Pancreas (tissue), 10 donors: ENCODE data around the gene CUZD1. TPM values are rescaled to one million over a fixed set of nuclear protein-coding genes. Genes with fewer than 3 reads are reported as not detected.
A peak's percentile ranks its signal among the peaks of the same experiment; 100 is the strongest.

ENCODE experiments used
- ATAC-seq, 4 donors: fragments of 200-7000 bp; cut with Tn5 transposase; one replicate each; pipeline versions ENCODE4 v1.8.0 to v1.9.1; 2020; ENCODE audit warnings: mild to moderate bottlenecking in 4 of 4, moderate library complexity in 4 of 4
- DNase-seq, 6 donors: peaks; one replicate each; pipeline ENCODE4 v3.0.0-alpha.2; 2020
- FAIRE-seq: peaks from 2 replicates; lab custom pipeline; 2012; peaks lifted over from hg19 to GRCh38; lab: Jason Lieb, UNC
- H3K27ac ChIP-seq, 4 donors: fragments of 200-600 bp; sonication (generic); 1 replicate in 3 of 4; 2 replicates in 1 of 4; pipeline versions ENCODE4 v1.5.0 to v1.8.0; 2020
- H3K27me3 ChIP-seq, 4 donors: fragments of 200-600 bp; one replicate each; pipeline ENCODE4 v1.8.0; 2021
- H3K36me3 ChIP-seq, 3 donors: fragments of 200-600 bp; sonication (generic) in 1 of 3; one replicate each; pipeline versions ENCODE4 v1.5.0 to v1.8.0; 2020 to 2021
- H3K4me1 ChIP-seq, 3 donors: fragments of 200-600 bp; one replicate each; pipeline ENCODE4 v1.8.0; 2021
- H3K4me3 ChIP-seq, 4 donors: fragments of 200-600 bp; sonication (generic) in 2 of 4; one replicate each; pipeline versions ENCODE4 v1.5.0 to v1.8.0; 2020 to 2021
- H3K9me3 ChIP-seq, 4 donors: fragments of 200-600 bp; one replicate each; pipeline ENCODE4 v1.8.0; 2021
- CTCF ChIP-seq, 4 donors: fragments of 200-600 bp; sonication (generic) in 3 of 4; IDR thresholded peaks; one replicate each; pipeline versions ENCODE4 v1.5.0 to v1.8.0; 2021; ENCODE audit warnings: antibody characterized with exemption in 4 of 4
- WGBS, 2 donors: extraction: QIAGEN DNeasy Blood & Tissue Kit; methylation state at CpG; one replicate each; pipeline ENCODE4 v1.1.7; 2013; 5-methylcytosine and 5-hydroxymethylcytosine counted together
- intact Hi-C, 3 donors: fragments of 100-400 bp; cut with DNase I; formaldehyde crosslinking; loops; one replicate each; pipeline versions ENCODE4 v1.11.1 to v1.14.2; 2022
- polyA plus RNA-seq, 2 donors: library from polyadenylated mRNA; stranded (reverse); fragments of 200-250 nt; gene quantifications; one replicate each; pipeline ENCODE4 v1.2.3, GENCODE V29; 2013
- total RNA-seq, 6 donors: library from RNA; stranded (reverse); fragmentation: NEBNext Ultra II Directional in 4 of 6; extraction: Animal tissue kit (Norgen Biotek cat#: 25700) in 4 of 6; gene quantifications; one replicate each; pipeline versions ENCODE4 v1.2.1 to v1.2.4, GENCODE V29; 2021 to 2023
- donor health status: healthy with polysubstance abuse.
- donor health status: DM: no; HTN: no; CAD: no; lungs with moderate emphysema.
- donor health status: DM: no; HTN: no; CAD: no.
- donor health status: control.
- donor health status: control.
- donor health status: Bipolar disorder and iron deficiency.
- donor health status: DM: yes; HTN: yes; CAD: no.
- donor health status: DM: no; HTN: no; CAD: no.
- donor health status: DM: no; HTN: no; CAD: no.
- donor health status: DM: yes; HTN: yes; CAD: no.

The CUZD1 gene
- total and polyA plus RNA-seq, 8 donors, result 734 to 3,085 (median 2,038) TPM

GRCh38 chr10:122830965-122831353 is 14.7 kb downstream of the CUZD1 start:
- 30 to 58% methylated on average over 1 of the region's 1 CpG for WGBS, 2 donors
- ATAC-seq (peak; percentile 1 to 8 (median 4)), DNase-seq (no peak)

GRCh38 chr10:122830273-122830964 is 15.2 kb downstream of the CUZD1 start:
- FAIRE-seq (no peak), DNase-seq (peak in 2 of 6 donors; percentile 56 to 70), ATAC-seq (peak; percentile 16 to 44 (median 24))
- H3K4me1 ChIP-seq, result no peaks in the 10 kb centered on the region
- intact Hi-C loops, result no loop called here
- TF ChIP-seq CTCF (IDR thresholded peaks at IDR 0.05), result no peak
- no peaks in the 10 kb centered on the region for H3K9me3 ChIP-seq
- WGBS, 2 donors, result 40 to 47% methylated on average over 6 of the region's 7 CpGs
- H3K4me3 ChIP-seq, result no peak overlapping the region
- H3K36me3 ChIP-seq, result peaks cover 3 to 27% (median 4%) of the 10 kb centered on the region in 3 donors
- H3K27me3 ChIP-seq, result no peaks in the 10 kb centered on the region
- no peak overlapping the region for H3K27ac ChIP-seq

More at GRCh38 chr10:122830965-122831353, 14.7 kb downstream of the CUZD1 start:
- H3K4me1 ChIP-seq, result no peaks in the 10 kb centered on the region
- intact Hi-C loops, result no loop called here
- peaks cover 3 to 32% (median 6%) of the 10 kb centered on the region in 3 donors for H3K36me3 ChIP-seq
- H3K27ac ChIP-seq, result no peak overlapping the region
- no peaks in the 10 kb centered on the region for H3K27me3 ChIP-seq
- no peak overlapping the region for H3K4me3 ChIP-seq
- no peak for TF ChIP-seq CTCF (IDR thresholded peaks at IDR 0.05)
- no peak for FAIRE-seq
- H3K9me3 ChIP-seq, result no peaks in the 10 kb centered on the region

- no peaks in the 10 kb centered on the region for H3K9me3 ChIP-seq
- H3K27ac ChIP-seq, result peak overlapping the region in 1 of 4 donors; percentile 70
- WGBS, 2 donors, result 33 to 40% methylated on average over 8 of the region's 8 CpGs
- H3K27me3 ChIP-seq, result no peaks in the 10 kb centered on the region
- TF ChIP-seq CTCF (IDR thresholded peaks at IDR 0.05), result no peak
- no peak overlapping the region for H3K4me3 ChIP-seq
- DNase-seq (peak in 4 of 6 donors; percentile 53 to 86 (median 84)), FAIRE-seq (no peak), ATAC-seq (peak; percentile 15 to 44 (median 20))
- H3K36me3 ChIP-seq, result peaks cover 3 to 17% (median 4%) of the 10 kb centered on the region in 3 donors
- intact Hi-C loops, result no loop called here
- H3K4me1 ChIP-seq, result no peaks in the 10 kb centered on the region
These were observed 16.2 kb downstream of the CUZD1 start for GRCh38 chr10:122829454-122829853.

- H3K27me3 ChIP-seq, result no peaks in the 10 kb centered on the region
- intact Hi-C loops, result no loop called here
- no peaks in the 10 kb centered on the region for H3K4me1 ChIP-seq
- DNase-seq, result peak in 2 of 6 donors; percentile 65 to 79
- H3K9me3 ChIP-seq, result no peaks in the 10 kb centered on the region
- peak overlapping the region in 1 of 4 donors; percentile 70 for H3K27ac ChIP-seq
- WGBS, 2 donors, result 43 to 63% methylated on average over 4 of the region's 4 CpGs
- no peak overlapping the region for H3K4me3 ChIP-seq
- no peak for TF ChIP-seq CTCF (IDR thresholded peaks at IDR 0.05)
- ATAC-seq, result peak; percentile 0 to 27 (median 4)
- peaks cover 3 to 10% (median 4%) of the 10 kb centered on the region in 3 donors for H3K36me3 ChIP-seq
- FAIRE-seq, result no peak
These were observed 16.9 kb downstream of the CUZD1 start for GRCh38 chr10:122828716-122829255.

- WGBS, 2 donors, result 61 to 70% methylated on average over 3 of the region's 3 CpGs
- ATAC-seq, result no peak
- FAIRE-seq, result no peak
These were observed 18.4 kb downstream of the CUZD1 start for GRCh38 chr10:122827302-122827701.

More at GRCh38 chr10:122827302-122827701, 18.4 kb downstream of the CUZD1 start:
- H3K4me1 ChIP-seq, result no peaks in the 10 kb centered on the region
- TF ChIP-seq CTCF (IDR thresholded peaks at IDR 0.05), result no peak
- H3K4me3 ChIP-seq, result no peak overlapping the region
- no peaks in the 10 kb centered on the region for H3K27me3 ChIP-seq
- intact Hi-C loops, result no loop called here
- no peaks in the 10 kb centered on the region for H3K9me3 ChIP-seq
- DNase-seq, result peak in 1 of 6 donors; percentile 53
- H3K36me3 ChIP-seq, result peaks cover 0 to 3% (median 3%) of the 10 kb centered on the region in 3 donors
- H3K27ac ChIP-seq, result peak overlapping the region in 1 of 4 donors; percentile 22
